HCT116 (cell line): ENCODE measurements around the gene RHOD. TPM values are rescaled to one million over a fixed set of nuclear protein-coding genes. Genes with fewer than 3 reads are reported as not detected.

Experiments used
- ATAC-seq: fragments of 200-7000 bp; cut with Tn5 transposase; 2 replicates; pipeline ENCODE4 v1.9.1; 2020; ENCODE audit warnings: mild to moderate bottlenecking, moderate library complexity
- BruUV-seq: library from RNA; stranded (reverse); fragments of 400-500 nt; replicated peaks from 2 replicates; lab custom pipeline; 2021; lab: Mats Ljungman, UMichigan
- CTCF ChIA-PET: fragments of 300-600 bp; sonication (Branson Sonifier 250); formaldehyde crosslinking; loops from one replicate; lab custom pipeline; 2021; ENCODE audit warnings: antibody characterized with exemption; lab: Charles Lee
- POLR2A ChIA-PET: fragments of 300-600, 350-600 bp; sonication (Branson Sonifier 250); formaldehyde crosslinking; loops from one replicate; lab custom pipeline; 2021; ENCODE audit warnings: antibody characterized with exemption; lab: Charles Lee
- RAD21 ChIA-PET, 2 experiments: fragments of 300-600 bp; sonication (Branson Sonifier 250); formaldehyde crosslinking; loops; one replicate each; lab custom pipeline; 2023; ENCODE audit warnings: low total read pairs in 2 of 2; ENCODE audit not compliant: uncharacterized antibody in 2 of 2, unreplicated experiment in 2 of 2, low non-redundant PET in 1 of 2; lab: Charles Lee
- DNase-seq: peaks from one replicate; pipeline ENCODE4 v3.0.0-alpha.2; 2010; ENCODE audit warnings: low read depth, low spot score
- H2AFZ ChIP-seq: fragments of 200-600 bp; shearing (Covaris generic), sonication (generic); 2 replicates; pipeline ENCODE4 v1.6.1; 2017; ENCODE audit warnings: low read depth, mixed run types, mixed read lengths, antibody characterized with exemption, low read length; ENCODE audit not compliant: poor library complexity, severe bottlenecking
- H3K27ac ChIP-seq: 2 replicates; pipeline ENCODE4 v1.5.1; 2012; ENCODE audit warnings: low read depth, low read length
- H3K27me3 ChIP-seq: fragments of 200-600 bp; sonication (generic); 2 replicates; pipeline ENCODE4 v1.6.1; 2016; ENCODE audit warnings: mixed run types, low read length, mixed read lengths; ENCODE audit not compliant: insufficient read depth
- H3K36me3 ChIP-seq, 2 experiments: fragments of 200-500 bp in 1 of 2; fragments of 200-600 bp in 1 of 2; sonication (Bioruptor generic) in 1 of 2; sonication (generic) in 1 of 2; 2 replicates each; pipeline versions ENCODE4 v1.5.1 to v1.6.1; 2014 to 2016; ENCODE audit warnings: low read length in 2 of 2, inconsistent platforms in 1 of 2, mixed read lengths in 1 of 2, mixed run types in 1 of 2; ENCODE audit not compliant: insufficient read depth in 2 of 2, control insufficient read depth in 1 of 2
- H3K4me1 ChIP-seq, 2 experiments: fragments of 200-600 bp in 1 of 2; sonication (generic) in 1 of 2; 2 replicates each; pipeline versions ENCODE4 v1.5.1 to v1.6.1; 2012 to 2017; ENCODE audit warnings: low read length in 2 of 2, inconsistent platforms in 1 of 2, mild to moderate bottlenecking in 1 of 2, mixed read lengths in 1 of 2, mixed run types in 1 of 2, moderate library complexity in 1 of 2; ENCODE audit not compliant: insufficient read depth in 2 of 2, control insufficient read depth in 1 of 2
- H3K4me2 ChIP-seq: fragments of 200-600 bp; sonication (generic); 2 replicates; pipeline ENCODE4 v1.6.1; 2017; ENCODE audit warnings: mixed run types, low read length, mixed read lengths
- H3K4me3 ChIP-seq, 2 experiments: fragments of 200-600 bp in 1 of 2; sonication (generic) in 1 of 2; replicated peaks in 1 of 2; 2 replicates each; pipeline ENCODE4 v1.5.1; 2011 to 2016; ENCODE audit warnings: low read length in 2 of 2, control low read depth in 1 of 2, low read depth in 1 of 2, mild to moderate bottlenecking in 1 of 2, mixed read lengths in 1 of 2, mixed run types in 1 of 2
- H3K79me2 ChIP-seq: fragments of 200-600 bp; sonication (generic); 2 replicates; pipeline ENCODE4 v1.6.1; 2017; ENCODE audit warnings: mild to moderate bottlenecking, mixed run types, low read length, moderate library complexity, mixed read lengths; ENCODE audit not compliant: insufficient read depth
- H3K9ac ChIP-seq: fragments of 200-600 bp; sonication (generic); 2 replicates; pipeline ENCODE4 v1.6.1; 2016; ENCODE audit warnings: low read length, mixed read lengths
- H3K9me2 ChIP-seq: fragments of 200-600 bp; sonication (generic), shearing (Covaris generic); 2 replicates; pipeline ENCODE4 v1.6.1; 2017; ENCODE audit warnings: mixed run types, mild to moderate bottlenecking, moderate library complexity; ENCODE audit not compliant: insufficient read depth
- H3K9me3 ChIP-seq, 2 experiments: fragments of 200-500 bp in 1 of 2; fragments of 200-600 bp in 1 of 2; sonication (Bioruptor generic) in 1 of 2; sonication (generic) in 1 of 2; 2 replicates each; pipeline ENCODE4 v1.6.1; 2014 to 2017; ENCODE audit warnings: low read length in 2 of 2, mixed read lengths in 2 of 2, inconsistent platforms in 1 of 2, low read depth in 1 of 2, mild to moderate bottlenecking in 1 of 2, mixed run types in 1 of 2, moderate library complexity in 1 of 2; ENCODE audit not compliant: control insufficient read depth in 1 of 2, insufficient read depth in 1 of 2
- H4K20me1 ChIP-seq: fragments of 200-600 bp; sonication (generic), shearing (Covaris generic); 2 replicates; pipeline ENCODE4 v1.6.1; 2017; ENCODE audit warnings: mixed run types, mild to moderate bottlenecking, moderate library complexity; ENCODE audit not compliant: insufficient read depth
- ATF3 ChIP-seq: IDR thresholded peaks from 2 replicates; pipeline ENCODE4 v1.6.1; 2012
- EGR1 ChIP-seq: IDR thresholded peaks from 2 replicates; pipeline ENCODE4 v1.6.1; 2012; ENCODE audit warnings: low read depth
- ELF1 ChIP-seq: IDR thresholded peaks from 2 replicates; pipeline ENCODE4 v1.6.1; 2012; ENCODE audit warnings: low read depth, borderline replicate concordance
- EZH2 ChIP-seq: fragments of 200-600 bp; sonication (generic); IDR thresholded peaks from 2 replicates; pipeline ENCODE4 v1.6.1; 2017; ENCODE audit warnings: antibody characterized with exemption, mixed run types
- EZH2phosphoT487 ChIP-seq: fragments of 200-600 bp; IDR thresholded peaks from 2 replicates; pipeline ENCODE4 v1.6.1; 2018; ENCODE audit warnings: antibody characterized with exemption, borderline replicate concordance
- FOSL1 ChIP-seq: IDR thresholded peaks from 2 replicates; pipeline ENCODE4 v1.6.1; 2012; ENCODE audit warnings: low read depth
- POLR2A ChIP-seq: IDR thresholded peaks from 2 replicates; pipeline ENCODE4 v1.7.0; 2011; ENCODE audit warnings: borderline replicate concordance; ENCODE audit not compliant: insufficient read depth, insufficient read length; ENCODE audit errors: extremely low read depth
- RAD21 ChIP-seq: IDR thresholded peaks from 2 replicates; pipeline ENCODE4 v1.6.1; 2012; ENCODE audit warnings: low read depth, mild to moderate bottlenecking
- SIN3A ChIP-seq: IDR thresholded peaks from 2 replicates; pipeline ENCODE4 v1.6.1; 2012; ENCODE audit warnings: low read depth
- YY1 ChIP-seq: IDR thresholded peaks from 2 replicates; pipeline ENCODE4 v1.6.1; 2011; ENCODE audit warnings: low read length, low read depth, moderate library complexity, mild to moderate bottlenecking; ENCODE audit not compliant: insufficient replicate concordance; ENCODE audit errors: extremely low read depth
- ZBTB33 ChIP-seq: IDR thresholded peaks from 2 replicates; pipeline ENCODE4 v1.6.1; 2011; ENCODE audit warnings: mild to moderate bottlenecking, low read length, moderate library complexity; ENCODE audit not compliant: insufficient replicate concordance; ENCODE audit errors: extremely low read depth
- intact Hi-C: fragments of 100-400 bp; cut with micrococcal nuclease; formaldehyde crosslinking; loops from 2 replicates; pipeline ENCODE4 v1.10.0; 2022
- total RNA-seq: library from RNA; stranded (reverse); gene quantifications from one replicate; pipeline ENCODE4 v1.2.1, GENCODE V29; 2021; ENCODE audit not compliant: unreplicated experiment
- TF ChIP-seq, protein P1 (sequence below): IDR thresholded peaks from 2 replicates; pipeline ENCODE4 v1.6.1; 2012; ENCODE audit warnings: low read depth

The RHOD gene
- total RNA-seq, 1 experiment from 2014 or later = 42.0 TPM

- Histone ChIP-seq H3K4me1 (peaks cover 15 to 22% of the 10 kb centered on the region in 2 experiments), H2AFZ (no peak overlapping the region), H3K9me2 (no peaks in the 10 kb centered on the region), H3K9ac (no peak overlapping the region), H3K79me2 (peaks cover 8% of the 10 kb centered on the region; the same call in 1 of the 2 replicates), H3K4me2 (no peak overlapping the region), H3K27me3 (no peaks in the 10 kb centered on the region), H3K4me3 (no peak overlapping the region), H3K36me3 (no peaks in the 10 kb centered on the region; a peak in 1 of 4 replicates), H3K9me3 (no peaks in the 10 kb centered on the region), H3K27ac (no peak overlapping the region), H4K20me1 (no peaks in the 10 kb centered on the region)
- no TSS peak for BruUV-seq
- DNase-seq = no peak
- ATAC-seq = no peak
- intact Hi-C loops = no loop called here
- TF ChIP-seq, protein P1, sequence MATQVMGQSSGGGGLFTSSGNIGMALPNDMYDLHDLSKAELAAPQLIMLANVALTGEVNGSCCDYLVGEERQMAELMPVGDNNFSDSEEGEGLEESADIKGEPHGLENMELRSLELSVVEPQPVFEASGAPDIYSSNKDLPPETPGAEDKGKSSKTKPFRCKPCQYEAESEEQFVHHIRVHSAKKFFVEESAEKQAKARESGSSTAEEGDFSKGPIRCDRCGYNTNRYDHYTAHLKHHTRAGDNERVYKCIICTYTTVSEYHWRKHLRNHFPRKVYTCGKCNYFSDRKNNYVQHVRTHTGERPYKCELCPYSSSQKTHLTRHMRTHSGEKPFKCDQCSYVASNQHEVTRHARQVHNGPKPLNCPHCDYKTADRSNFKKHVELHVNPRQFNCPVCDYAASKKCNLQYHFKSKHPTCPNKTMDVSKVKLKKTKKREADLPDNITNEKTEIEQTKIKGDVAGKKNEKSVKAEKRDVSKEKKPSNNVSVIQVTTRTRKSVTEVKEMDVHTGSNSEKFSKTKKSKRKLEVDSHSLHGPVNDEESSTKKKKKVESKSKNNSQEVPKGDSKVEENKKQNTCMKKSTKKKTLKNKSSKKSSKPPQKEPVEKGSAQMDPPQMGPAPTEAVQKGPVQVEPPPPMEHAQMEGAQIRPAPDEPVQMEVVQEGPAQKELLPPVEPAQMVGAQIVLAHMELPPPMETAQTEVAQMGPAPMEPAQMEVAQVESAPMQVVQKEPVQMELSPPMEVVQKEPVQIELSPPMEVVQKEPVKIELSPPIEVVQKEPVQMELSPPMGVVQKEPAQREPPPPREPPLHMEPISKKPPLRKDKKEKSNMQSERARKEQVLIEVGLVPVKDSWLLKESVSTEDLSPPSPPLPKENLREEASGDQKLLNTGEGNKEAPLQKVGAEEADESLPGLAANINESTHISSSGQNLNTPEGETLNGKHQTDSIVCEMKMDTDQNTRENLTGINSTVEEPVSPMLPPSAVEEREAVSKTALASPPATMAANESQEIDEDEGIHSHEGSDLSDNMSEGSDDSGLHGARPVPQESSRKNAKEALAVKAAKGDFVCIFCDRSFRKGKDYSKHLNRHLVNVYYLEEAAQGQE = no peak
- no peak for TF ChIP-seq EZH2
- TF ChIP-seq FOSL1 = no peak
- TF ChIP-seq POLR2A = no peak
- no peak for TF ChIP-seq ZBTB33
- no peak for TF ChIP-seq ATF3
- no peak for TF ChIP-seq EGR1
- TF ChIP-seq YY1 = no peak
- no peak for TF ChIP-seq RAD21
- TF ChIP-seq SIN3A = no peak
- TF ChIP-seq EZH2phosphoT487 = no peak
- TF ChIP-seq ELF1 = no peak
- RAD21 ChIA-PET = no interaction called here
- CTCF ChIA-PET = no interaction called here
- POLR2A ChIA-PET = interaction anchor here (1.3 kb wide), 1 partner anchor 15 kb away, joined by 3 read pairs; no protein-coding TSS in a partner anchor
Observed at GRCh38 chr11:67066333-67066709, 9.7 kb downstream of the RHOD start.
